Thymus (tissue), 11 donors: ENCODE measurements around the gene STEAP1B. TPM values are rescaled to one million over a fixed set of nuclear protein-coding genes. Genes with fewer than 3 reads are reported as not detected.

Experiments
- DNase-seq, 9 donors: peaks; one replicate each; pipeline ENCODE4 v3.0.0-alpha.2; 2013; ENCODE audit warnings: low spot score in 9 of 9, low read depth in 6 of 9, missing footprints in 1 of 9
- H3K27ac ChIP-seq, 2 donors: one replicate each; pipeline ENCODE4 v1.5.1; 2013; ENCODE audit warnings: control low read depth in 1 of 2, low read depth in 1 of 2, low read length in 1 of 2, mild to moderate bottlenecking in 1 of 2, moderate library complexity in 1 of 2
- H3K27me3 ChIP-seq, 2 donors: one replicate each; pipeline ENCODE4 v1.5.1; 2013; ENCODE audit warnings: low read length in 1 of 2; ENCODE audit not compliant: control insufficient read depth in 2 of 2, insufficient read depth in 1 of 2
- H3K36me3 ChIP-seq, 2 donors: one replicate each; pipeline ENCODE4 v1.5.1; 2013; ENCODE audit warnings: low read length in 1 of 2, mild to moderate bottlenecking in 1 of 2, moderate library complexity in 1 of 2; ENCODE audit not compliant: control insufficient read depth in 2 of 2, insufficient read depth in 2 of 2
- H3K4me1 ChIP-seq, 2 donors: one replicate each; pipeline ENCODE4 v1.5.1; 2013; ENCODE audit warnings: low read length in 2 of 2; ENCODE audit not compliant: control insufficient read depth in 2 of 2, insufficient read depth in 2 of 2
- H3K4me3 ChIP-seq, 2 donors: one replicate each; pipeline ENCODE4 v1.5.1; 2013; ENCODE audit warnings: low read length in 2 of 2, control low read depth in 1 of 2, mild to moderate bottlenecking in 1 of 2
- H3K9me3 ChIP-seq, 2 donors: one replicate each; pipeline ENCODE4 v1.5.1; 2013; ENCODE audit warnings: low read length in 1 of 2, mild to moderate bottlenecking in 1 of 2; ENCODE audit not compliant: control insufficient read depth in 2 of 2, insufficient read depth in 1 of 2
- WGBS: extraction: QIAGEN DNeasy Blood & Tissue Kit; methylation state at CpG from one replicate; pipeline ENCODE4 v1.1.7; 2013; 5-methylcytosine and 5-hydroxymethylcytosine counted together
- polyA plus RNA-seq: library from polyadenylated mRNA; stranded (reverse); fragments of 200-250 nt; gene quantifications from one replicate; pipeline ENCODE4 v1.2.3, GENCODE V29; 2013
- total RNA-seq: library from RNA; stranded (reverse); fragments of 120-200 nt; gene quantifications from one replicate; pipeline ENCODE4 v1.2.4, GENCODE V29; 2013
- donor health status: healthy.

Gene STEAP1B
- total and polyA plus RNA-seq, 2 donors, result 0.80 to 1.4 TPM

DNA sequence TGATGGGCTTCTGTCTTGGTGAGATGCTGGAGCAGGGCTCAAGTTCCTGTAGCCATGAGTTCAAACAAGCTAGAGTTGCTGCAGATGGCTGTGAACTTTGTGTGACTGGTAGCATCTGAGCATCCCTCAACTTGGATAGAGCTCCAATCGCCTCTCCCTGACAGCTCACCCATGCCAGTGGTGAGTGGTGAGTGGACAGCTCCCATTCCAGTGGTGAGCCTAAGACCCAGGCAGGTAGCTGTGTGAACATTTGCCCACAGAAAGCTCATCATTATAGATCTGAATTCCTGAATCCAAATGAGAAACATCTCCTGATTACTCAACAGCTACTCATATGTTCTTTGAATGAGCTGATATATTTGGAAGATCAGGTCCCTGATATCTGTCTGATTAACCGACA, 25.3 kb downstream of the STEAP1B start:
- H3K36me3 ChIP-seq, result no peaks in the 10 kb centered on the region
- peaks cover 0 to 6% of the 10 kb centered on the region in 2 donors for H3K4me1 ChIP-seq
- peaks cover 0 to 6% of the 10 kb centered on the region in 2 donors for H3K9me3 ChIP-seq
- DNase-seq, result no peak
- WGBS, result 96% methylated on average over 2 of the region's 2 CpGs
- H3K4me3 ChIP-seq, result no peak overlapping the region
- no peaks in the 10 kb centered on the region for H3K27me3 ChIP-seq
- no peak overlapping the region for H3K27ac ChIP-seq

DNA sequence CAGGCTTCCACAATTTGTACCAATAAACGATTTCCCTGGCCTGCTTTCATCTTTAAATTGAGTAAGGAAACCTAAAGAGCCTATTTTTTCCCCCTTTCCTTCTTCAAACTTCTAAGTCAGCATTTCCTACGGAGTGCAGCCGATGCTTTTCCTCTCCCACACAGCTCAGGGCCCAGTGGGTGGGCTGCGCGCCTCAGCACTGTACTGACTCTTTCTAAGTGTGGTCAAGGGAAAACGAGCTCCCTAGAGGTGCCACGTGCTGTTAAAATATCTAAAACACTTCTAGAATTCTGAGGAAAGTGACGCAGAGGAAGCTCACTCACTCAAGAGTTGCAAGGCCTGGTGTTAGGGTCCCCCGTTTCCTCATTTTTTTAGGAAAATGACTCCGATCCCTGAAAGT, 29.0 kb downstream of the STEAP1B start:
- DNase-seq, result no peak
- 90% methylated on average over 10 of the region's 10 CpGs for WGBS
- Histone ChIP-seq H3K4me1 (no peaks in the 10 kb centered on the region), H3K4me3 (no peak overlapping the region), H3K9me3 (peaks cover 0 to 6% of the 10 kb centered on the region in 2 donors), H3K27me3 (no peaks in the 10 kb centered on the region), H3K36me3 (no peaks in the 10 kb centered on the region), H3K27ac (no peak overlapping the region)

DNA sequence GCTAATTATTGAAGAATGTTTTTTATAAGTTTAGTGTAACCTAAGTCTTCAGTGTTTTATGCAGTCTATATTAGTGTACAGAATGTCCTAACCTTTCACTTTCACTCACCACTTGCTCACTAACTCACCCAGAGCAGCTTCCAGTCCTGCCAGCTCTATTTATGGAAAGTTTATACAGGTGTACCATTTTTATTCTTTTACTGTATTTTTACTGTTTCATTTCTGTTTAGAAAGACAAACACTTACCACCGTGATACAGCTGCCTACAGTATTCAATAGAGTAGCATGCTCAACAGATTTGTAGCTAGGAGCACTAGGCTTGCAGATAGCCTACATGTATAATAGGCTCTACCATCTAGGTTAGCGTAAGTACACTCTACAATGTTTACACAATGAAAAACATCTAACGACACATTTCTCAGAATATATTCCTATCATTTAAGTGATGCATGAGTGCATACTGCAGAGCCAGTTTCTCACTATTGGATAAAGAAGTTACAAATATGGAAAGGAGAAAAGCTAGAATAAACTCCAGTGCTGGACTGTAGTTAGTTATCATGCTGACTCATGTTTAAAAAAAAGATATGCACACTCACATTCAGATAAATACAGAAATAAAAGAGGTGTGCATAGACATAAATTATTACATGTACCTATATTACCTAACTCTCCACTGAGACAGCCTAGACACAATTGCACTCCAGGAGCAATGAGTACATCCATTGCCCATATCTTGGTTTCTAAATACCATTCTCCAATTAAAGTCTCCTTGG, 30.4 kb downstream of the STEAP1B start:
- Histone ChIP-seq H3K4me1 (no peaks in the 10 kb centered on the region), H3K36me3 (no peaks in the 10 kb centered on the region), H3K9me3 (no peaks in the 10 kb centered on the region), H3K27ac (no peak overlapping the region), H3K4me3 (no peak overlapping the region), H3K27me3 (no peaks in the 10 kb centered on the region)
- DNase-seq, result no peak
- WGBS, result 96% methylated on average over 3 of the region's 3 CpGs

DNA sequence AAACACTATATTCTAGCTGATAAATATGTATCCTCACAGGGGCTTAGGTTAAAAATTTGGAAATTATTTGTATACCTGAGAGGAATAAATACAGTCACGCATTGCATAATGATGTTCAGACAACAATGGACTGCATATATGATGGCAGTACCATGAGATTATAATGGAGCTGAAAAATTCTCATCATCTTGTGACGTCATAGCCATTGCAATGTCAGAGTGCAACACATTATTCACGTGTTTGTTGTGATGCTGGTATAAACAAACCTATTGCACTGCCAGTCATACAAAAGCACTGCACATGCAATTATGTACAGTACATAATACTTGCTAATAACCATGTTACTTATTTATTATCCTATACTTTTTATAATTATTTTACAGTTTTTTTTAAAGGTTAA, 31.4 kb downstream of the STEAP1B start:
- Histone ChIP-seq H3K4me1 (no peaks in the 10 kb centered on the region), H3K27ac (no peak overlapping the region), H3K4me3 (no peak overlapping the region), H3K27me3 (no peaks in the 10 kb centered on the region), H3K36me3 (no peaks in the 10 kb centered on the region), H3K9me3 (no peaks in the 10 kb centered on the region)
- DNase-seq, result no peak
- WGBS, result 98% methylated on average over 3 of the region's 3 CpGs

DNA sequence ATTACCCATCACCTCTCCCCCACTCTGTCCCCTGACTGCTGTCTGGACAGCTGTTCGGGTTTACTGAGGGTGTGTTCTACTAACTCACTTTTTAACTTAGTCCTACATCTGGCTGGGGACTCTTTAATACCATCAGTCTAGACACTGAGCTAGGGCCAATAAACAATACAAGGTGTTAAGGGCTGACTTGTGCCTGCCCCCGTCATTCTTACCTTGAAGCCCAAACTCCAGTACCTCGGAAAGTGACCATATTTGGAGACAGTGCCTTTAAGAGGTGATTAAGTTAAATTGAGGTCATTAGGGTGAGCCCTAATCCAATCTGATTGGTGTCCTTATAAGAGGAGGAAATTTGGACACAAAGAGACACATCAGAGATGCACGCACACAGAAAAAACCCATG, 35.7 kb downstream of the STEAP1B start:
- Histone ChIP-seq H3K4me3 (no peak overlapping the region), H3K36me3 (no peaks in the 10 kb centered on the region), H3K27me3 (no peaks in the 10 kb centered on the region), H3K9me3 (no peaks in the 10 kb centered on the region), H3K27ac (no peak overlapping the region), H3K4me1 (no peaks in the 10 kb centered on the region)
- 98% methylated on average over 4 of the region's 4 CpGs for WGBS
- DNase-seq, result no peak

DNA sequence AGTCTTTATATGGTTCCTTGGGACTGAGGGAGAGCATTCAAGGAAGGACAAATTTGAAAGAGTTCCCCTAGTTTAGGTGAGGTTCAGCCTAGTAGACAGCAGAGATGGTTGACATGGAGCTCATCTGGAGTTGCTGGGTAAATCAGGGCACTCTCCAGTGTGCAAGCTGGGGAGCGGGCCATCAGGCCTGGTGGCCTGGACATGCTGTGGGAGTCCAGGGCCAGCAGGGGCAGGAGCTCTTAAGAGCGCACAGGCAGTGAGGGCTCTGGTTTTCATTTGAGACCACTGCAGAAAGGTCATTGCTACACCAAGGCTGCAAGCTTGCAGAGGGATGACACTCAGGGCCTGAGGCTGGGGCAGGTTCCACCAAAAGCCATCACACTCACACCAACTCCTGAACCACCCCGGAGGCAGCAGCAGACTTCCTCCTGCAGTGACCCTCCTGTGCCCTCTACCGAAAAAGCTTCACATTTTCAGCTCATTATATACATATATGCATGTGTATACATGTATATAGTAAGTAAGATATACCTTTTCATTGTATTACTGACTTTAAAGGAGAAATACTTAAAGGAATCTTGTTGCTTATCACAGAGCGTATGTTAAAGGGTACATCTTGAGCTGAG, 39.5 kb downstream of the STEAP1B start:
- Histone ChIP-seq H3K9me3 (no peaks in the 10 kb centered on the region), H3K4me3 (no peak overlapping the region), H3K36me3 (no peaks in the 10 kb centered on the region), H3K27me3 (no peaks in the 10 kb centered on the region), H3K27ac (no peak overlapping the region), H3K4me1 (no peaks in the 10 kb centered on the region)
- 84% methylated on average over 5 of the region's 5 CpGs for WGBS
- no peak for DNase-seq

DNA sequence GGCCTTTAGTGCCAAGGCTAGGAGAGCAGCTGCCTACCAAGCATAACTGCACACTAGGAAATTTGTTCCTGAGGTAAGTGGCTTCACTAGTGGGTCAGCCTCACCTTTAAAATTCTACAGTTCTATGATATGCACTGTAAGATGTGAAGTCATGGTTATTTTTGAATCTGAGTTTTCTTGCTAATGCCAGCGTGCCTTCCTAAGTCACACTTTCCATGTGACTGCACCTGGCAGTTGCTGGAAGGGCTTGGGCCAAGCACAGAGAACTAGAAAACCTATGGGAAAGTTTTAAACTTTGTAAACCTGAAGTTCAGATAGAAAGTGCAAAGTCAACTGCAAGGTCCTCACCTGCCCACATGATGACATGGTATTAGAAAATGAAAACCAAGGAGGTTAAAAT, 42.5 kb downstream of the STEAP1B start:
- WGBS, result 98% methylated on average over 1 of the region's 1 CpG

DNA sequence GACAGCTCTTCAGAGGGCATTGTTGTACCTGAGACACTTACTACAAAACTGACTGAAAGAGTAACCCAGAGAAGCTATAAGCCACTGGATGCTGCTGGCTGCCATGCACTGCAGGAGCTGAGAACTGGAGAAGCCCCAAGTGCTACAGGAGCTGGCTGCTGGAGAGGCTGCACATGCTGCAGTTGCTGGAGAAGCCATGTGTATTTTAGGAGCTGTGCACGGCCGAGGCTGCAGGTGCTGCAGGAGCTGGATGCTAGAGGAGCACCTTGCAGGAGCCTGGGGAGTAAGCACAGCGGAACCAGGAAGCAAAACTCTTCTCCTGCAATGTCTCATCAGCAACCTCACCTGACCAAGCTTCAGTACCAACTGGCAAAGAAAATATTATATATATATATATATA, 45.5 kb downstream of the STEAP1B start:
- H3K4me1 ChIP-seq, result peaks cover 5 to 11% of the 10 kb centered on the region in 2 donors
- DNase-seq, result no peak
- H3K36me3 ChIP-seq, result no peaks in the 10 kb centered on the region
- no peaks in the 10 kb centered on the region for H3K27me3 ChIP-seq
- H3K4me3 ChIP-seq, result no peak overlapping the region
- 95% methylated on average over 3 of the region's 3 CpGs for WGBS
- H3K27ac ChIP-seq, result no peak overlapping the region
- no peaks in the 10 kb centered on the region for H3K9me3 ChIP-seq

More for the DNA sequence above, 42.5 kb downstream of the STEAP1B start:
- no peak overlapping the region for H3K4me3 ChIP-seq
- no peak overlapping the region for H3K27ac ChIP-seq
- no peaks in the 10 kb centered on the region for H3K9me3 ChIP-seq
- H3K4me1 ChIP-seq, result peaks cover 3 to 5% of the 10 kb centered on the region in 2 donors
- H3K27me3 ChIP-seq, result no peaks in the 10 kb centered on the region
- no peaks in the 10 kb centered on the region for H3K36me3 ChIP-seq
- no peak for DNase-seq

DNA sequence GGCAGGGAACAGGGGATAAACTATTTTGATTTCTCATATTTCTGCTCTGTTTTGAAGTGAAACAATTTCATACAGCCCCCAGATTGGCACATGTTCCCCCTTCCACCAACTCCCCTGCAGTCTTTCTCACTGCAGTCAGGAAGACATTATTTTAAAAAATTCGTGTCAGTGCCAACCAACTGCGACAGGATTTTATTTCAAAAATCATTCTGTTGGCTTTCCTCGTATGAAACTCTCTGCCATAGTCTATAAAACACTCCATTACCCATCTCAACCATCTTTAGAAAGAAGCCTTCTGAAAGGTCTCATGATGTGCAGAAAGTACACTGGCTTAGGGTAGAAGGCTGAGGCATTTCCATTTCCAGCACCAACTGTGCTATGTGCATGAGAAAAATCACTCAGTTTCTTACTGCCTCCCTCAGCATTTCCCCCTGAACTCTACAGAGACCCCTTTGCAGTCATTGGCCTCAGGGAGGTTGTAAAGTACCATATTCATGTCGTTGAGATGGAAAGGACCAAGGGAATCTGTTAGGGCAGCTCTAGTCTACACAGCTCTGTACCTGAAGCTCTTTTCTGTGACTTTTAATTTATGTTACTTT, 46.9 kb downstream of the STEAP1B start:
- Histone ChIP-seq H3K9me3 (no peaks in the 10 kb centered on the region), H3K4me3 (no peak overlapping the region), H3K36me3 (no peaks in the 10 kb centered on the region), H3K27me3 (no peaks in the 10 kb centered on the region), H3K27ac (no peak overlapping the region), H3K4me1 (peaks cover 5 to 14% of the 10 kb centered on the region in 2 donors)
- 66% methylated on average over 4 of the region's 4 CpGs for whole genome bisulfite sequencing
- DNase-seq, result peak in 1 of 9 donors; percentile 38
